ENCODE data around the gene CACNA2D3. TPM values are rescaled to one million over a fixed set of nuclear protein-coding genes. Genes with fewer than 3 reads are reported as not detected.

CACNA2D3 gene
- total RNA-seq, 2 experiments from 2014 or later: not detected

DNA sequence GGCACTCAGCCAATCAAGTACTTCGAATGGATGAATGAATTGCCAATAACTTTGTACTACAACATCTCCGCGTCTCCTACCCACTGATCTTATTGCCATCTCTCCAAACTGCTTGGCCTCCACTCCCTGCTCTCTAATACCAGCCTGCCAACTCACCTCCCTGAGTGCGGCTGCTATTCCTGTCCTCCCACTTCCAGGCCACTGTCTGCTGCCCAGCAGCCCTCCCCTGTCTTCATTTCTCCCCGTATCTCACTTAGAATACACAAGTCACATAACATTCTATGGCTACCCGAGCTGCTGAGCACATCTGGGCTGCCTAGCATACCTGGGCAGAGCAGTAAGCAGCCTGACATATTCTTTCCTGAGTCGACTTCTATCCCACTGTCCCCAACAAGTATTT lies 955.4 kb downstream of the CACNA2D3 start:
- Histone ChIP-seq H3K36me3 (ENCODE audit: insufficient read depth, low read length) (no peaks in the 10 kb centered on the region), H3K9me2 (ENCODE audit: insufficient read depth, low read length) (no peaks in the 10 kb centered on the region)
- CTCF ChIA-PET (ENCODE audit: unreplicated experiment): no interaction called here

DNA sequence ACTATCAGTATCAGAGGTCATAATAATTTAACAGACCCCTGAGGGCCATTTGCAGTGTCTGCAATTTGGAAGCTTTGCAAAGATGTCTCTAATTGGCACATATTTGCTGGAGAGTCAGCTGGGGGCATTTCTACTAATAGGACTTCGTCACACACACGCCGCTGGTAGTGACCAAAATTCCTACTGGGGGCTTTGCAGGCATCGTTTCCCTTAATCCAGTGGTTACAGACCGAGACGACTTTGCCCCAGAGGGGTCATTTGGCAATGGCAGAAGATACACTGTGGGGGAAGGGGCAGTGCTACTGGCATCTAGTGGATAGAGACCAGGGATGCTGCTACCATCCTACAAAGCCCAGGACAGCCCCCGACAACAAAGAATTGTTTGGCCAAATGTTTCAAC lies 956.5 kb downstream of the CACNA2D3 start:
- no peak overlapping the region for H3K4me3 ChIP-seq (ENCODE audit: low read depth, low read length, poor library complexity, severe bottlenecking)
- H4K20me1 ChIP-seq (ENCODE audit: insufficient read depth, low read length): no peaks in the 10 kb centered on the region
- H3K9me2 ChIP-seq (ENCODE audit: insufficient read depth, low read length): no peaks in the 10 kb centered on the region
- BruUV-seq (replicated peaks): no TSS peak
- no peaks in the 10 kb centered on the region for H3K9me3 ChIP-seq (ENCODE audit: low read length)
- no peak overlapping the region for H3K4me2 ChIP-seq (ENCODE audit: low read length)
- H3K27ac ChIP-seq (ENCODE audit: low read depth, low read length, poor library complexity, severe bottlenecking): no peak overlapping the region
- no peak for TF ChIP-seq EZH2phosphoT487 (IDR thresholded peaks at IDR 0.05; ENCODE audit: borderline replicate concordance, low read depth, low read length)
- TF ChIP-seq, protein P1, sequence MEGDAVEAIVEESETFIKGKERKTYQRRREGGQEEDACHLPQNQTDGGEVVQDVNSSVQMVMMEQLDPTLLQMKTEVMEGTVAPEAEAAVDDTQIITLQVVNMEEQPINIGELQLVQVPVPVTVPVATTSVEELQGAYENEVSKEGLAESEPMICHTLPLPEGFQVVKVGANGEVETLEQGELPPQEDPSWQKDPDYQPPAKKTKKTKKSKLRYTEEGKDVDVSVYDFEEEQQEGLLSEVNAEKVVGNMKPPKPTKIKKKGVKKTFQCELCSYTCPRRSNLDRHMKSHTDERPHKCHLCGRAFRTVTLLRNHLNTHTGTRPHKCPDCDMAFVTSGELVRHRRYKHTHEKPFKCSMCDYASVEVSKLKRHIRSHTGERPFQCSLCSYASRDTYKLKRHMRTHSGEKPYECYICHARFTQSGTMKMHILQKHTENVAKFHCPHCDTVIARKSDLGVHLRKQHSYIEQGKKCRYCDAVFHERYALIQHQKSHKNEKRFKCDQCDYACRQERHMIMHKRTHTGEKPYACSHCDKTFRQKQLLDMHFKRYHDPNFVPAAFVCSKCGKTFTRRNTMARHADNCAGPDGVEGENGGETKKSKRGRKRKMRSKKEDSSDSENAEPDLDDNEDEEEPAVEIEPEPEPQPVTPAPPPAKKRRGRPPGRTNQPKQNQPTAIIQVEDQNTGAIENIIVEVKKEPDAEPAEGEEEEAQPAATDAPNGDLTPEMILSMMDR (conservative IDR thresholded peaks at IDR 0.05; ENCODE audit: low read length): no peak
- no peak for DNase-seq (ENCODE audit: low spot score)
- no peaks in the 10 kb centered on the region for H3K36me3 ChIP-seq (ENCODE audit: insufficient read depth, low read length)
- POLR2A ChIA-PET: no interaction called here
- H3K4me1 ChIP-seq (ENCODE audit: insufficient read depth, low read length, poor library complexity, severe bottlenecking): no peaks in the 10 kb centered on the region
- CTCF ChIA-PET (ENCODE audit: unreplicated experiment): no interaction called here
- intact Hi-C loops (cut with micrococcal nuclease; ENCODE audit: unreplicated experiment): no loop called here
- no peak overlapping the region for H2AFZ ChIP-seq (ENCODE audit: low read length)
- H3K79me2 ChIP-seq (ENCODE audit: insufficient read depth, low read depth, low read length): no peaks in the 10 kb centered on the region

More for the DNA sequence above, 955.4 kb downstream of the CACNA2D3 start:
- H3K4me2 ChIP-seq (ENCODE audit: low read length): no peak overlapping the region
- TF ChIP-seq, protein P1 (conservative IDR thresholded peaks at IDR 0.05; ENCODE audit: low read length): no peak
- TF ChIP-seq EZH2phosphoT487 (IDR thresholded peaks at IDR 0.05; ENCODE audit: borderline replicate concordance, low read depth, low read length): no peak
- H3K4me3 ChIP-seq (ENCODE audit: low read depth, low read length, poor library complexity, severe bottlenecking): no peak overlapping the region
- no peaks in the 10 kb centered on the region for H3K4me1 ChIP-seq (ENCODE audit: insufficient read depth, low read length, poor library complexity, severe bottlenecking)
- no TSS peak for BruUV-seq (replicated peaks)
- H2AFZ ChIP-seq (ENCODE audit: low read length): no peak overlapping the region
- DNase-seq (ENCODE audit: low spot score): no peak
- H3K27ac ChIP-seq (ENCODE audit: low read depth, low read length, poor library complexity, severe bottlenecking): no peak overlapping the region
- intact Hi-C loops (cut with micrococcal nuclease; ENCODE audit: unreplicated experiment): no loop called here
- POLR2A ChIA-PET: no interaction called here
- H3K79me2 ChIP-seq (ENCODE audit: insufficient read depth, low read depth, low read length): no peaks in the 10 kb centered on the region
- no peaks in the 10 kb centered on the region for H3K9me3 ChIP-seq (ENCODE audit: low read length)
- H4K20me1 ChIP-seq (ENCODE audit: insufficient read depth, low read length): no peaks in the 10 kb centered on the region

DNA sequence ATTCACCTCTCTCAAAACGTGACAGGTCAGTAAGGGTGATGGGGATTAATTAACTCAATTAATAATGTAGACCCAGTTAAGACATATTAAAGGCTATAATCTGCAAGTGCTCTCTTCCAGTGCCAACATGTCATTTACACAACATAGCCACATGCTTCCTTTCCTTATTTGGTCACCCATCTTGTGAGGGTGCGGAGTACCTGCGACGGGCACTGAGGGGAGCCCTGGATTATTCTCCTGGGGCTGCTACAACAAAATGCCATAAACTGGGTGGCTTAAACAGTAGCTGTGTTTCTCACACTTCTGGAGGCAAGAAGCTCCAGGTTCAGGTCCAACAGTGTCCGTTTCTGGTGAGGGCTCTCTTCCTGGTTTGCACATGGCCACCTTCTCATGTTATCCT lies 962.9 kb downstream of the CACNA2D3 start:
- ChIA-PET POLR2A (no interaction called here), CTCF (ENCODE audit: unreplicated experiment) (no interaction called here)
- TF ChIP-seq, protein P1 (conservative IDR thresholded peaks at IDR 0.05; ENCODE audit: low read length): no peak
- TF ChIP-seq EZH2phosphoT487 (IDR thresholded peaks at IDR 0.05; ENCODE audit: borderline replicate concordance, low read depth, low read length): no peak
- no peak overlapping the region for H3K4me3 ChIP-seq (ENCODE audit: low read depth, low read length, poor library complexity, severe bottlenecking)
- BruUV-seq (replicated peaks): no TSS peak
- H2AFZ ChIP-seq (ENCODE audit: low read length): no peak overlapping the region
- no peak overlapping the region for H3K27ac ChIP-seq (ENCODE audit: low read depth, low read length, poor library complexity, severe bottlenecking)
- H3K36me3 ChIP-seq (ENCODE audit: insufficient read depth, low read length): no peaks in the 10 kb centered on the region
- H3K4me2 ChIP-seq (ENCODE audit: low read length): no peak overlapping the region
- H3K9me2 ChIP-seq (ENCODE audit: insufficient read depth, low read length): no peaks in the 10 kb centered on the region
- no peaks in the 10 kb centered on the region for H4K20me1 ChIP-seq (ENCODE audit: insufficient read depth, low read length)
- intact Hi-C loops (cut with micrococcal nuclease; ENCODE audit: unreplicated experiment): no loop called here
- H3K9me3 ChIP-seq (ENCODE audit: low read length): no peaks in the 10 kb centered on the region
- no peaks in the 10 kb centered on the region for H3K4me1 ChIP-seq (ENCODE audit: insufficient read depth, low read length, poor library complexity, severe bottlenecking)
- no peaks in the 10 kb centered on the region for H3K79me2 ChIP-seq (ENCODE audit: insufficient read depth, low read depth, low read length)
- DNase-seq (ENCODE audit: low spot score): no peak
